AG04449 (cell line): ENCODE results near the gene SLFN5.
A peak's percentile ranks its signal among the peaks of the same experiment; 100 is the strongest.
"Not testable (repeated sequence)": the region's sequence is repeated elsewhere in the genome, so short reads cannot be mapped to it uniquely, and the experiment has no call there.

ENCODE experiments used
- CTCF ChIA-PET: fragments of 350-600 bp; formaldehyde crosslinking; extraction: SDS; loops from one replicate; lab custom pipeline; 2021; ENCODE audit warnings: antibody characterized with exemption; lab: Yijun Ruan, JAX
- POLR2A ChIA-PET: fragments of 400-600, 350-600 bp; formaldehyde crosslinking; extraction: SDS; loops from one replicate; lab custom pipeline; 2020; ENCODE audit warnings: antibody characterized with exemption, inconsistent platforms; lab: Yijun Ruan, JAX
- DNase-seq: peaks from one replicate; pipeline ENCODE4 v3.0.0-alpha.2; 2010; ENCODE audit warnings: low read depth, low spot score
- H3K4me3 ChIP-seq: 2 replicates; pipeline ENCODE4 v1.5.1; 2011; ENCODE audit warnings: low read depth, mild to moderate bottlenecking, control low read depth, low read length
- CTCF ChIP-seq: IDR thresholded peaks from one replicate; pipeline ENCODE4 v1.5.1; 2011; ENCODE audit warnings: mild to moderate bottlenecking, moderate library complexity, low read length, control low read depth, inconsistent platforms; ENCODE audit not compliant: insufficient read depth; ENCODE audit errors: missing control alignments

The SLFN5 gene

GRCh38 chr17:35227546-35227945, 15.3 kb upstream of the SLFN5 start:
- CTCF ChIA-PET, result no interaction called here
- no peak for TF ChIP-seq CTCF
- no peak overlapping the region for H3K4me3 ChIP-seq
- POLR2A ChIA-PET, result interaction anchor here (0.7 kb wide), 1 partner anchor 11 kb away, joined by 4 read pairs; no protein-coding TSS in a partner anchor
- no peak for DNase-seq

GRCh38 chr17:35229638-35230037, 13.2 kb upstream of the SLFN5 start:
- ChIA-PET POLR2A (no interaction called here), CTCF (no interaction called here)
- TF ChIP-seq CTCF, result no peak

GRCh38 chr17:35234315-35234714, 8.6 kb upstream of the SLFN5 start:
- CTCF ChIA-PET, DNase-seq, H3K4me3 ChIP-seq, POLR2A ChIA-PET: not testable (repeated sequence)

More at GRCh38 chr17:35229638-35230037, 13.2 kb upstream of the SLFN5 start:
- DNase-seq, result no peak
- H3K4me3 ChIP-seq, result no peak overlapping the region

GRCh38 chr17:35235289-35235688, 7.6 kb upstream of the SLFN5 start:
- no peak for DNase-seq
- POLR2A ChIA-PET, result no interaction called here
- H3K4me3 ChIP-seq, result no peak overlapping the region
- TF ChIP-seq CTCF, result no peak
- CTCF ChIA-PET, result no interaction called here

- ChIA-PET CTCF (no interaction called here), POLR2A (no interaction called here)
- no peak overlapping the region for H3K4me3 ChIP-seq
- no peak for DNase-seq
- no peak for TF ChIP-seq CTCF
Measured at GRCh38 chr17:35235917-35236316, 7.0 kb upstream of the SLFN5 start.

- CTCF ChIA-PET, result no interaction called here
- no peak for TF ChIP-seq CTCF
- POLR2A ChIA-PET, result no interaction called here
- no peak for DNase-seq
- H3K4me3 ChIP-seq, result no peak overlapping the region
Measured at GRCh38 chr17:35236821-35237220, 6.1 kb upstream of the SLFN5 start.

- peak; percentile 17 for DNase-seq
- no peak for TF ChIP-seq CTCF
- ChIA-PET CTCF (interaction anchor here (0.6 to 1.4 kb wide), 3 partner anchors 295 to 315 kb away, joined by 3 to 4 read pairs (median 3); no protein-coding TSS in a partner anchor), POLR2A (interaction anchor here (0.6 to 1.3 kb wide), 3 partner anchors 9 to 135 kb away, joined by 3 to 4 read pairs (median 3); partner anchors contain the start of gene SLFN11)
- no peak overlapping the region for H3K4me3 ChIP-seq
Measured at GRCh38 chr17:35238821-35239220, 4.1 kb upstream of the SLFN5 start.
